Measurements from ENCODE around the gene MRPL21. TPM values are rescaled to one million over a fixed set of nuclear protein-coding genes. Genes with fewer than 3 reads are reported as not detected.

MRPL21 gene
- total and polyA plus RNA-seq, 2 of the 13 experiments (the other 11 are each of a cell fraction or from before 2014, with no cell fraction given), result 61.5 to 100 TPM

DNA sequence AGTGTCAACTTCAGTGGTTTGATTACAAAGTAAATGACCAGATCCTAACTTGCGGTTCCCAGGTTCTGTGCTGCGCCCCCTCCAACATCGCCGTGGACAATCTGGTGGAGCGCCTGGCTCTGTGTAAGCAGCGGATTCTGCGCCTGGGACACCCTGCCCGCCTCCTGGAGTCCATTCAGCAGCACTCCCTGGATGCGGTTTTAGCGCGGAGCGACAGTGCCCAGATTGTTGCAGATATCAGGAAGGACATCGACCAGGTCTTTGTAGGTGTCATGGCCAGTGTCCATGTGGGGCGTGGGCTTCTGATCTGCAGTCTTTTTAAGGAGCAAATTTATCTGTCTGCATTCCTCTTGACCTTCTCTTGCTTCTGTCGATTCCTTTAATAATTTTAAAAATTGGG lies 11.1 kb upstream of the MRPL21 start:
- Histone ChIP-seq H3K4me2 (ENCODE audit: low read depth, low read length) (no peak overlapping the region), H3K4me3 (replicated peaks in 1 of 3; ENCODE audit: insufficient read depth in 1 of 3, low read depth in 2 of 3, low read length in 3 of 3) (no peak overlapping the region), H2AFZ (ENCODE audit: low read length) (no peak overlapping the region), H3K36me3 (replicated peaks in 1 of 2; ENCODE audit: control insufficient read depth in 1 of 2, insufficient read depth in 2 of 2, low read length in 2 of 2) (peaks cover 25 to 72% of the 10 kb centered on the region in 2 experiments), H3K27me3 (ENCODE audit: control insufficient read depth in 1 of 2, insufficient read depth in 2 of 2, low read length in 2 of 2) (no peaks in the 10 kb centered on the region), H3K79me2 (ENCODE audit: insufficient read depth, low read length) (no peaks in the 10 kb centered on the region), H4K20me1 (ENCODE audit: insufficient read depth, low read length) (no peaks in the 10 kb centered on the region), H3K4me1 (ENCODE audit: insufficient read depth, low read length) (no peaks in the 10 kb centered on the region), H3K9ac (ENCODE audit: insufficient read depth, low read depth, low read length) (no peak overlapping the region), H3K27ac (ENCODE audit: extremely low read length, insufficient read depth, low read length) (no peak overlapping the region), H3K9me3 (ENCODE audit: low read length) (no peaks in the 10 kb centered on the region)
- no TSS peak for BruUV-seq (replicated peaks)
- DNase-seq (ENCODE audit: low spot score) (no peak), ATAC-seq (no peak), FAIRE-seq (no peak)
- in situ Hi-C loops (cut with HindIII; ENCODE audit: extremely low pct_ligation_motif_present, low pct_unique_long_range_greater_than_20kb) (no loop called here), intact Hi-C loops (cut with micrococcal nuclease; ENCODE audit: unreplicated experiment) (no loop called here)
- WGBS (ENCODE audit: low lambda C conversion rate), result 97% methylated on average over 15 of the region's 15 CpGs
- POLR2A ChIA-PET, result no interaction called here
- CTCF ChIA-PET (ENCODE audit: low intra/inter-chr PET ratio, low total read pairs), result no interaction called here
- TF ChIP-seq ZNF776 (CRISPR knock-in tag; IDR thresholded peaks at IDR 0.05), result no peak

DNA sequence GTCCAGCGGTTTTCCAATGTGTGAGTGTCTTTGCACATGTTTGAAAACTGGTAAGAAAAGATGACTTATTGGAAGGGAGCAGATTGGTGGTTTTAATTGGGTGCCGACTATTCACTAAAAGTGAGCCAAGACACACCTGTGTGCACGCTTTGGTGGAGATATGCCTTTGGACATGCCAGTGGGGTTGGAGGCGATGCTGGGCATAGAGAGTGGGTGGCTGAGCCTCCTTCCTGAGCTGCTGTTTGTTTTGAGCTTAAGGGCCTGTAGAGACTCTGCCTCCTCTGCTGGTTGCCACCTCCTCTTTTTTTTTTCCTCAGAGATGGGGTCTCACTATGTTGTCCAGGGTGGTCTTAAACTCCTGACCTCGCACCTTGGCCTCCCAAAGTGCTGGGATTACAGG lies 9.6 kb upstream of the MRPL21 start:
- FAIRE-seq, result no peak
- BruUV-seq (replicated peaks), result no TSS peak
- H3K79me2 ChIP-seq (ENCODE audit: insufficient read depth, low read length), result no peaks in the 10 kb centered on the region
- no peak overlapping the region for H2AFZ ChIP-seq (ENCODE audit: low read length)
- intact Hi-C loops (cut with micrococcal nuclease; ENCODE audit: unreplicated experiment), result no loop called here
- no peak for DNase-seq (ENCODE audit: low spot score)
- H3K27ac ChIP-seq (ENCODE audit: extremely low read length, insufficient read depth, low read length), result no peak overlapping the region
- CTCF ChIA-PET (ENCODE audit: low intra/inter-chr PET ratio, low total read pairs), result no interaction called here
- no peak overlapping the region for H3K4me3 ChIP-seq (replicated peaks in 1 of 3; ENCODE audit: insufficient read depth in 1 of 3, low read depth in 2 of 3, low read length in 3 of 3)
- no peak for TF ChIP-seq MED8 (CRISPR knock-in tag; IDR thresholded peaks at IDR 0.05; ENCODE audit: insufficient replicate concordance)
- no peak for TF ChIP-seq ATM (IDR thresholded peaks at IDR 0.05; ENCODE audit: borderline replicate concordance)
- no peak for TF ChIP-seq ZFP90 (CRISPR knock-in tag; IDR thresholded peaks at IDR 0.05; ENCODE audit: borderline replicate concordance)
- no peak for TF ChIP-seq STAT5B (CRISPR knock-in tag; IDR thresholded peaks at IDR 0.05)
- H3K4me2 ChIP-seq (ENCODE audit: low read depth, low read length), result no peak overlapping the region
- no peak overlapping the region for H3K9ac ChIP-seq (ENCODE audit: insufficient read depth, low read depth, low read length)
- no peak for ATAC-seq
- in situ Hi-C loops (cut with HindIII; ENCODE audit: extremely low pct_ligation_motif_present, low pct_unique_long_range_greater_than_20kb), result no loop called here
- peaks cover 27 to 67% of the 10 kb centered on the region in 2 experiments for H3K36me3 ChIP-seq (replicated peaks in 1 of 2; ENCODE audit: control insufficient read depth in 1 of 2, insufficient read depth in 2 of 2, low read length in 2 of 2)
- 96% methylated on average over 5 of the region's 5 CpGs for WGBS (ENCODE audit: low lambda C conversion rate)
- H3K9me3 ChIP-seq (ENCODE audit: low read length), result no peaks in the 10 kb centered on the region
- no peaks in the 10 kb centered on the region for H4K20me1 ChIP-seq (ENCODE audit: insufficient read depth, low read length)
- no peaks in the 10 kb centered on the region for H3K4me1 ChIP-seq (ENCODE audit: insufficient read depth, low read length)
- no peaks in the 10 kb centered on the region for H3K27me3 ChIP-seq (ENCODE audit: control insufficient read depth in 1 of 2, insufficient read depth in 2 of 2, low read length in 2 of 2)
- POLR2A ChIA-PET, result no interaction called here

Data from HepG2 (cell line).